Activated T-helper 9 cell treated with anti-CD3 and anti-CD28 coated beads, Interleukin-2, amount 50 U/mL, for 16 hours (primary cell): Measurements from ENCODE around the gene TFEB.

ENCODE experiments used
- DNase-seq: peaks from one replicate; pipeline ENCODE4 v3.0.0-alpha.2; 2020; ENCODE audit warnings: low read depth

The TFEB gene

GRCh38 chr6:41638002-41638934 lies 97.1 kb downstream of the TFEB start, which contains the start of gene MDFI:
MDFI (plus strand) TSS chr6:41638468; CDS start chr6:41638750, 282 bp downstream.
- no peak for DNase-seq

GRCh38 chr6:41637194-41638001 lies 98.0 kb downstream of the TFEB start:
- DNase-seq, result no peak

- DNase-seq, result no peak
Observed at GRCh38 chr6:41636833-41637193, 98.6 kb downstream of the TFEB start.

- no peak for DNase-seq
Observed at GRCh38 chr6:41635365-41635764, 100.0 kb downstream of the TFEB start.

- DNase-seq, result no peak
Observed at GRCh38 chr6:41634657-41635056, 100.8 kb downstream of the TFEB start.
